Activated B cell treated with CpG ODN at 0.5 μM for 24 hours (primary cell): ENCODE data around the gene ASB5. TPM values are rescaled to one million over a fixed set of nuclear protein-coding genes. Genes with fewer than 3 reads are reported as not detected.

Experiments used
- ATAC-seq: fragments of 200-7000 bp; cut with Tn5 transposase; one replicate; pipeline ENCODE4 v1.10.0; 2021; ENCODE audit warnings: low read depth, mild to moderate bottlenecking, moderate library complexity
- CTCF ChIA-PET: fragments of 350-600 bp; sonication (Branson Sonifier 250); formaldehyde crosslinking; loops from one replicate; lab custom pipeline; 2021; ENCODE audit warnings: antibody characterized with exemption; lab: Charles Lee
- POLR2A ChIA-PET: fragments of 350-600 bp; sonication (Branson Sonifier 250); formaldehyde crosslinking; loops from one replicate; lab custom pipeline; 2021; ENCODE audit warnings: antibody characterized with exemption; lab: Charles Lee
- DNase-seq: peaks from one replicate; pipeline ENCODE4 v3.0.0; 2022
- H3K27ac Mint-ChIP-seq: one replicate; pipeline ENCODE4 v1.8.0; 2020; ENCODE audit warnings: mixed read lengths
- H3K27me3 Mint-ChIP-seq: one replicate; pipeline ENCODE4 v1.8.0; 2021; ENCODE audit warnings: mixed read lengths
- H3K36me3 Mint-ChIP-seq: one replicate; pipeline ENCODE4 v1.8.0; 2021; ENCODE audit warnings: low read depth, mixed read lengths
- H3K4me1 Mint-ChIP-seq: one replicate; pipeline ENCODE4 v1.8.0; 2021; ENCODE audit warnings: mixed read lengths
- H3K4me3 Mint-ChIP-seq: one replicate; pipeline ENCODE4 v1.8.0; 2020; ENCODE audit warnings: mild to moderate bottlenecking, mixed read lengths
- H3K9me3 Mint-ChIP-seq: one replicate; pipeline ENCODE4 v1.8.0; 2020; ENCODE audit warnings: mixed read lengths
- intact Hi-C: fragments of 100-400 bp; cut with micrococcal nuclease; formaldehyde crosslinking; loops from one replicate; pipeline ENCODE4 v1.15.1; 2024
- total RNA-seq: library from RNA; stranded (reverse); gene quantifications from 2 replicates; pipeline ENCODE4 v1.2.3, GENCODE V29; 2022
- TF ChIP-seq, protein P1 (sequence below): fragments of 200-600 bp; IDR thresholded peaks from one replicate; pipeline ENCODE4 v1.8.0; 2022; ENCODE audit warnings: antibody characterized with exemption, mild to moderate bottlenecking

Gene ASB5, protein sequence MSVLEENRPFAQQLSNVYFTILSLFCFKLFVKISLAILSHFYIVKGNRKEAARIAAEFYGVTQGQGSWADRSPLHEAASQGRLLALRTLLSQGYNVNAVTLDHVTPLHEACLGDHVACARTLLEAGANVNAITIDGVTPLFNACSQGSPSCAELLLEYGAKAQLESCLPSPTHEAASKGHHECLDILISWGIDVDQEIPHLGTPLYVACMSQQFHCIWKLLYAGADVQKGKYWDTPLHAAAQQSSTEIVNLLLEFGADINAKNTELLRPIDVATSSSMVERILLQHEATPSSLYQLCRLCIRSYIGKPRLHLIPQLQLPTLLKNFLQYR
- total RNA-seq: not detected in 2 replicates

DNA sequence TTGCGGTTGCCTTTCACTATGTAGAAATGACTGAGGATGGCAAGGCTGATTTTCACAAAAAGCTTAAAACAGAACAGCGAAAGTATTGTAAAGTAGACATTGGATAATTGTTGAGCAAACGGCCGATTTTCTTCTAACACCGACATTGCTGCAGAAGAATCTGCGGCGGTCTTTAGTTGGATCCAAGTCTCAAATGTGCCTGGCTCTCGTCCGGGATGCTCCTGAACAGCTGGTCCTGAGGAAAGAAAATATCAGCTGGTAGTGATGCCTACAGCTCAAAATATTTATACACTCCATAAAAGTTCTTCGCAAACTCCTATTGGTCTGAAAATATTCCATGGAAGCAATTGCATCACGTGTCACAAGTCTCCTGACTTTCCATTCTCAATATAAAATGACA, at the start of gene ASB5:
ASB5 (minus strand) TSS at position 260 of the 400 bp plus-strand sequence; CDS start at position 146, 114 bp downstream.
- Mint-ChIP-seq H3K27ac (no peak within 1 kb of the TSS), H3K9me3 (no peaks in the 10 kb centered on the region), H3K36me3 (no peaks in the 10 kb centered on the region), H3K27me3 (peaks cover 2% of the 10 kb centered on the region), H3K4me3 (no peak within 1 kb of the TSS), H3K4me1 (no peaks in the 10 kb centered on the region)
- ChIA-PET CTCF (no interaction called here), POLR2A (no interaction called here)
- TF ChIP-seq, protein P1, sequence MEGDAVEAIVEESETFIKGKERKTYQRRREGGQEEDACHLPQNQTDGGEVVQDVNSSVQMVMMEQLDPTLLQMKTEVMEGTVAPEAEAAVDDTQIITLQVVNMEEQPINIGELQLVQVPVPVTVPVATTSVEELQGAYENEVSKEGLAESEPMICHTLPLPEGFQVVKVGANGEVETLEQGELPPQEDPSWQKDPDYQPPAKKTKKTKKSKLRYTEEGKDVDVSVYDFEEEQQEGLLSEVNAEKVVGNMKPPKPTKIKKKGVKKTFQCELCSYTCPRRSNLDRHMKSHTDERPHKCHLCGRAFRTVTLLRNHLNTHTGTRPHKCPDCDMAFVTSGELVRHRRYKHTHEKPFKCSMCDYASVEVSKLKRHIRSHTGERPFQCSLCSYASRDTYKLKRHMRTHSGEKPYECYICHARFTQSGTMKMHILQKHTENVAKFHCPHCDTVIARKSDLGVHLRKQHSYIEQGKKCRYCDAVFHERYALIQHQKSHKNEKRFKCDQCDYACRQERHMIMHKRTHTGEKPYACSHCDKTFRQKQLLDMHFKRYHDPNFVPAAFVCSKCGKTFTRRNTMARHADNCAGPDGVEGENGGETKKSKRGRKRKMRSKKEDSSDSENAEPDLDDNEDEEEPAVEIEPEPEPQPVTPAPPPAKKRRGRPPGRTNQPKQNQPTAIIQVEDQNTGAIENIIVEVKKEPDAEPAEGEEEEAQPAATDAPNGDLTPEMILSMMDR: no peak
- ATAC-seq (no peak), DNase-seq (no peak)
- intact Hi-C loops: no loop called here

DNA sequence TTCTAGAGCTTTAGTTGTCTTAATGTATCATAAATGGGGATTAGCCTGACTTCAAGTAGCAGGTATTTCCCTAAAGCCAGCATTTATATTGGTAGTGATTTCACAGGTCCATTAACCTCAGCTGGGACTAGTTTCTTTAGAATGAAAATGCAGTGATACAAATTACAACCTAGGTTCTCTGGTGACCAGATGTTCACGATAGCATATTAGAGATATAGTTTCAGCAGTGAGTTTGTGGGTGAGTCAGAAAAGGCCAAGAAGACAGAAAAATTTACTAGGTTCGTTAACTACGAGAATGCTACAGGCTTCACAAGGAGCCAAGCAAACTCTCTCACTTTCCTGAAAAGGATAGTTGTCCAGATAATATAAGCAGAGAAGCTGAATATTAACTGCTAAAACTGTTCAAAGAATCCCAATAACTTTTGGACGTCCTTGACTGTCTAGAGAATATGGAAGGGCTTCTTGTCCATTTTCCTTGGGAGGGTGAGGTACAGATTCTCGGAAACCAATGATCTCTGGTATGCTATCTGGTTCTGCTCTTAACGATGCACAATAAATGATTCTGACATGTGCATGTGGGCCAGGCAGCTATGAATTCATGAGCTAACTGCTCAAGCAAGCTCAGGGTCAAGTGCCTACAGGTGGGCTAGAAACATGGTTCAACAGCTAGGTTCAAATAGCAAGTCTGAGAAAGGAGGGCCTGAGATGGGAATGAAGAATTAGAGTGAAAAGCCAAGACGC, 44.7 kb upstream of the ASB5 start:
- ChIA-PET POLR2A (no interaction called here), CTCF (no interaction called here)
- no peaks in the 10 kb centered on the region for H3K27me3 Mint-ChIP-seq
- DNase-seq (no peak), ATAC-seq (no peak)
- H3K27ac Mint-ChIP-seq: no peak overlapping the region
- H3K36me3 Mint-ChIP-seq: no peaks in the 10 kb centered on the region
- H3K4me3 Mint-ChIP-seq: no peak overlapping the region
- H3K4me1 Mint-ChIP-seq: peaks cover 10% of the 10 kb centered on the region
- TF ChIP-seq, protein P1: no peak
- intact Hi-C loops: no loop called here
- no peaks in the 10 kb centered on the region for H3K9me3 Mint-ChIP-seq

DNA sequence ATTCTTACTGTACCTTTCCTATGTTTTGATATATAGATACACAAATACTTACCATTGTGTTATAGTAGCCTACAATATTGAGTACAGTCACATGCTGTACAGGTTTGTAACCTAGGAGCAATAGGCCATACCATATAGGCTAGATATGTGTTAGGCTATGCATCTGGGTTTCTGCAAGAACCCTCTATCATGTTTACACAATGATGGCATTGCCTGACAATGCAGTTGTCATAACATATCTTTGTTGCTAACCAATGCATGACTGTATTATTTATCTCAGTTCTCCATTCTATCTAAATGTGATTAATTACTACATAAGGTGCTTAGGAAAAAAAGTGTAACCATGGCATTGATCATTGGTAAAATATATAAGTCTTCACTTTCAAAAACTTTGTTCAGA, 40.8 kb upstream of the ASB5 start:
- ChIA-PET POLR2A (no interaction called here), CTCF (no interaction called here)
- no peak for DNase-seq
- TF ChIP-seq, protein P1: no peak
- H3K27ac Mint-ChIP-seq: no peak overlapping the region
- no peak for ATAC-seq
- H3K36me3 Mint-ChIP-seq: no peaks in the 10 kb centered on the region
- intact Hi-C loops: no loop called here
- no peaks in the 10 kb centered on the region for H3K9me3 Mint-ChIP-seq
- peaks cover 7% of the 10 kb centered on the region for H3K4me1 Mint-ChIP-seq
- no peak overlapping the region for H3K4me3 Mint-ChIP-seq
- no peaks in the 10 kb centered on the region for H3K27me3 Mint-ChIP-seq

DNA sequence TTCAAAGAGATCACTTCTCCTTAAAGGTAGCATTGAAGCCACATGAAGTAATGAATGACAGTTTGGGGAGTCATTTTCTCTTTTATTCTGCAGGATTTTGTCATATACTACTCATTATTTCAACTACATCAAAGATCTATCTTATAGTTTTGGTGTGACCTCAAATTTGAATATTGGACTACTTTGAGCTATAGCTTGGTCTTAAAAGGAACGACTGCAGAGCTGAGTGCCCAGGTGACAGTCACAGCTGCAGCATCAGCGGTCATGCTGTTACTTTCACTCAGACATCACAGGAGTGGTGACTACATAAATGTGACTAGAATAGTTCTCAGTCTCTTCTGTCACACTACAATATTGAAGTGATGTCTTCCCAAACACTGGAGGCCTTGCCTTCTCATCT, 40.0 kb upstream of the ASB5 start:
- CTCF ChIA-PET: no interaction called here
- intact Hi-C loops: no loop called here

DNA sequence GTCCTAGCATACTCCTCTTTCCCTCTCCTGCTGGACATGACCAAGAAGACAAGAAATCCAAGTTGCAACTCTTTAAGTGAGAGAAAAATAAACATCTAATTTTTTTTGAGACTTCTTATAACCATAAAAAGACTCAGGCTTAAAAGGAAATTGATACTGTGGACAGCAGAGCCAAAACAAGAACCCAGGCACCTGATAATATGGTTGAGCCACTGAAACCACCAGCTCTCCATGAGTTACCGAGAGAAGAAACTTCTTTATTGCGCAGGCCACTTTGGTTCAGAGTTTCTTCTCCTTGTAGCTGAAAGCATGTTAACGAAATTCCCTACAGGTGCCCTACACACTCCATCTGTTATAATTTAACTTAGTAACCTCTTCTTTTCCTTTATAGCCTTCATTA, 39.4 kb upstream of the ASB5 start:
- DNase-seq: no peak
- Mint-ChIP-seq H3K4me1 (peaks cover 7% of the 10 kb centered on the region), H3K4me3 (no peak overlapping the region), H3K36me3 (no peaks in the 10 kb centered on the region), H3K9me3 (no peaks in the 10 kb centered on the region), H3K27me3 (peaks cover 10% of the 10 kb centered on the region), H3K27ac (no peak overlapping the region)
- ATAC-seq: no peak
- intact Hi-C loops: no loop called here
- TF ChIP-seq, protein P1: no peak
- ChIA-PET CTCF (no interaction called here), POLR2A (interaction anchor here (0.6 kb wide), 1 partner anchor 329 kb away, joined by 3 read pairs; no protein-coding TSS in a partner anchor)

More for the DNA sequence above, 40.0 kb upstream of the ASB5 start:
- no peak for ATAC-seq
- H3K27ac Mint-ChIP-seq: no peak overlapping the region
- TF ChIP-seq, protein P1: no peak
- no peaks in the 10 kb centered on the region for H3K9me3 Mint-ChIP-seq
- DNase-seq: no peak
- H3K36me3 Mint-ChIP-seq: no peaks in the 10 kb centered on the region
- H3K4me1 Mint-ChIP-seq: peaks cover 7% of the 10 kb centered on the region
- no peak overlapping the region for H3K4me3 Mint-ChIP-seq
- POLR2A ChIA-PET: interaction anchor here (0.6 kb wide), 1 partner anchor 330 kb away, joined by 3 read pairs; no protein-coding TSS in a partner anchor
- H3K27me3 Mint-ChIP-seq: peaks cover 6% of the 10 kb centered on the region
